H54 (cell line): ENCODE results near the gene PPP1R3G.

Source experiments
- DNase-seq: peaks from one replicate; pipeline ENCODE4 v3.0.0; 2011; ENCODE audit warnings: low spot score, mixed read lengths; ENCODE audit not compliant: insufficient read length
- FAIRE-seq: peaks from 3 replicates; lab custom pipeline; 2011; peaks lifted over from hg19 to GRCh38; lab: Jason Lieb, UNC
- POLR2A ChIP-seq: IDR thresholded peaks from 2 replicates; pipeline ENCODE4 v1.6.1; 2011; ENCODE audit warnings: low read depth, mild to moderate bottlenecking, low read length

Gene PPP1R3G

GRCh38 chr6:5061152-5061551 is 24.0 kb upstream of the PPP1R3G start:
- DNase-seq = no peak
- FAIRE-seq = no peak
- TF ChIP-seq POLR2A = no peak

- DNase-seq (no peak), FAIRE-seq (no peak)
- no peak for TF ChIP-seq POLR2A
Measured at GRCh38 chr6:5063617-5064016, 21.5 kb upstream of the PPP1R3G start.

- DNase-seq = no peak
- no peak for FAIRE-seq
- TF ChIP-seq POLR2A = no peak
Measured at GRCh38 chr6:5066456-5067093, 18.6 kb upstream of the PPP1R3G start.

- DNase-seq (no peak), FAIRE-seq (no peak)
- TF ChIP-seq POLR2A = no peak
Measured at GRCh38 chr6:5067305-5067704, 17.8 kb upstream of the PPP1R3G start.

GRCh38 chr6:5068153-5068751 is 16.9 kb upstream of the PPP1R3G start:
- no peak for DNase-seq
- no peak for FAIRE-seq
- TF ChIP-seq POLR2A = no peak

GRCh38 chr6:5071216-5071615 is 13.9 kb upstream of the PPP1R3G start:
- FAIRE-seq = no peak
- no peak for TF ChIP-seq POLR2A
- DNase-seq = no peak

GRCh38 chr6:5072440-5072839 is 12.7 kb upstream of the PPP1R3G start:
- TF ChIP-seq POLR2A = no peak
- DNase-seq (no peak), FAIRE-seq (no peak)

GRCh38 chr6:5073992-5074391 is 11.1 kb upstream of the PPP1R3G start:
- no peak for TF ChIP-seq POLR2A
- no peak for DNase-seq
- no peak for FAIRE-seq

GRCh38 chr6:5076931-5077330 is 8.2 kb upstream of the PPP1R3G start:
- TF ChIP-seq POLR2A = no peak
- no peak for FAIRE-seq
- DNase-seq = no peak

GRCh38 chr6:5078121-5078669 is 6.9 kb upstream of the PPP1R3G start:
- no peak for FAIRE-seq
- no peak for DNase-seq
- TF ChIP-seq POLR2A = no peak

- DNase-seq (no peak), FAIRE-seq (no peak)
- no peak for TF ChIP-seq POLR2A
Measured at GRCh38 chr6:5079692-5080091, 5.4 kb upstream of the PPP1R3G start.

GRCh38 chr6:5080574-5080973 is 4.6 kb upstream of the PPP1R3G start:
- DNase-seq = no peak
- no peak for TF ChIP-seq POLR2A
- FAIRE-seq = no peak

GRCh38 chr6:5081182-5081581 is 4.0 kb upstream of the PPP1R3G start:
- DNase-seq = no peak
- FAIRE-seq = no peak
- TF ChIP-seq POLR2A = no peak

- no peak for TF ChIP-seq POLR2A
- FAIRE-seq (no peak), DNase-seq (peak; percentile 31)
Measured at GRCh38 chr6:5081955-5082354, 3.2 kb upstream of the PPP1R3G start.

- DNase-seq (peak; percentile 87), FAIRE-seq (peak; percentile 93)
- no peak for TF ChIP-seq POLR2A
Measured at GRCh38 chr6:5082487-5083306, 2.4 kb upstream of the PPP1R3G start.
